NCI-H510A (cell line): ENCODE results near the gene AKIP1.

Source experiments
- DNase-seq: peaks from one replicate; lab custom pipeline; 2025; lab: John Stamatoyannopoulos, UW

AKIP1 gene

GRCh38 chr11:8961401-8961800, 50.4 kb downstream of the AKIP1 start:
- DNase-seq, result no peak

DNA sequence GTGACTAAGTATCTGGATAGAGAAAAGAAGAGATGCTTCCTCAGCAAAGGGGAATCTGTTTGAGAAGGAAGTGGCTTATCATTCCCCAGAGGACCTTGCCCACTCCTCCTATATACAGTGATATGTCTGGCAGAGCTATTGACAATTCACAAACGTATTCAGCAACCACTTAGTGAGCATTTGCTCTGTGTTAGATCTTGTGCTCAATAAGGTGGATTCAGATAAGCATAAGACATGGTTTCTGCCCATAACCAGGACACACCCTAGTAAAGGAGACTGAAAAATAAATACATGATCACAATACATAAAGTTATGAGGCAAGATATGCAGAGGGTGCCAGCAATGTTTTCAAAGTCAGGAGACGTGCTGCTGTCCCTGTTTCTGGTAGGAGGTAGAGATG, 51.9 kb downstream of the AKIP1 start:
- DNase-seq, result no peak

GRCh38 chr11:8963569-8964323, 52.8 kb downstream of the AKIP1 start:
- no peak for DNase-seq

GRCh38 chr11:8964324-8965320, 53.6 kb downstream of the AKIP1 start, which contains the start of gene TMEM9B:
TMEM9B (minus strand) TSS chr11:8964442; CDS start chr11:8964313, 129 bp downstream.
- peak; percentile 69 for DNase-seq

- no peak for DNase-seq
These were observed 56.2 kb downstream of the AKIP1 start for GRCh38 chr11:8967184-8967583.
